ENCODE results near the gene LPCAT2. TPM values are rescaled to one million over a fixed set of nuclear protein-coding genes. Genes with fewer than 3 reads are reported as not detected.

Gene LPCAT2
- total and polyA plus RNA-seq, 2 of the 13 experiments (the other 11 are each of a cell fraction or from before 2014, with no cell fraction given), result 9.9 to 17.6 TPM

- TF ChIP-seq TFDP1 (CRISPR knock-in tag; IDR thresholded peaks at IDR 0.05; ENCODE audit: borderline replicate concordance), result peak; percentile 27; the same call in 1 of the 2 replicates
- TF ChIP-seq SP4 (CRISPR knock-in tag; IDR thresholded peaks at IDR 0.05), result no peak; the same call in 1 of the 2 replicates
- TF ChIP-seq MLXIP (CRISPR knock-in tag; IDR thresholded peaks at IDR 0.05; ENCODE audit: borderline replicate concordance), result no peak
- TF ChIP-seq ZSCAN9 (CRISPR knock-in tag; IDR thresholded peaks at IDR 0.05; ENCODE audit: borderline replicate concordance), result peak; percentile 63; the same call in 1 of the 2 replicates
- TF ChIP-seq ZNF335 (CRISPR knock-in tag; IDR thresholded peaks at IDR 0.05), result 0 out of 2 replicates have a peak, but pooled peaks have one; percentile 50
- TF ChIP-seq KDM2A (CRISPR knock-in tag; IDR thresholded peaks at IDR 0.05; ENCODE audit: borderline replicate concordance, low read depth), result peak; percentile 93
- TF ChIP-seq HMGXB3 (CRISPR knock-in tag; IDR thresholded peaks at IDR 0.05; ENCODE audit: borderline replicate concordance), result 0 out of 2 replicates have a peak, but pooled peaks have one; percentile 48
- no peak for TF ChIP-seq NR2F6 (IDR thresholded peaks at IDR 0.05)
- TF ChIP-seq NR2F6 (CRISPR knock-in tag; IDR thresholded peaks at IDR 0.05), result 0 out of 2 replicates have a peak, but pooled peaks have one; percentile 11
- TF ChIP-seq ZNF710 (CRISPR knock-in tag; IDR thresholded peaks at IDR 0.05; ENCODE audit: borderline replicate concordance), result no peak
- no peak for TF ChIP-seq ZNF605 (CRISPR knock-in tag; IDR thresholded peaks at IDR 0.05)
- no peak for TF ChIP-seq ZNF256 (CRISPR knock-in tag; conservative IDR thresholded peaks at IDR 0.05)
- 0 out of 2 replicates have a peak, but pooled peaks have one; percentile 56 for TF ChIP-seq GTF2F1 (IDR thresholded peaks at IDR 0.05; ENCODE audit: low read length)
- 0 out of 2 replicates have a peak, but pooled peaks have one; percentile 74 for TF ChIP-seq ZNF567 (CRISPR knock-in tag; IDR thresholded peaks at IDR 0.05; ENCODE audit: borderline replicate concordance)
- peak; percentile 78; the same call in 1 of the 2 replicates for TF ChIP-seq CBX5 (CRISPR knock-in tag; IDR thresholded peaks at IDR 0.05; ENCODE audit: borderline replicate concordance)
- TF ChIP-seq KLF9 (CRISPR knock-in tag; IDR thresholded peaks at IDR 0.05; ENCODE audit: low read depth), result peak; percentile 44; the same call in 1 of the 2 replicates
- TF ChIP-seq ZBTB20 (CRISPR knock-in tag; IDR thresholded peaks at IDR 0.05; ENCODE audit: borderline replicate concordance, low read depth), result no peak
- 0 out of 2 replicates have a peak, but pooled peaks have one; percentile 30 for TF ChIP-seq ZNF747 (CRISPR knock-in tag; IDR thresholded peaks at IDR 0.05; ENCODE audit: borderline replicate concordance)
Measured at GRCh38 chr16:55465077-55465896, 43.6 kb upstream of the LPCAT2 start (continued).

Measured in HepG2 (cell line).